Measurements from ENCODE around the gene ZW10.

GRCh38 chr11:113724778-113725177 lies 48.7 kb downstream of the ZW10 start:
- TF ChIP-seq CTCF (IDR thresholded peaks at IDR 0.05) (no peak), EP300 (IDR thresholded peaks at IDR 0.05) (no peak), POLR2A (IDR thresholded peaks at IDR 0.05; ENCODE audit: low read depth) (no peak), POLR2AphosphoS5 (IDR thresholded peaks at IDR 0.05) (no peak)

Measured in esophagus muscularis mucosa (tissue), 4 donors.